Measurements from ENCODE around the gene HOXC9.

Gene HOXC9

DNA sequence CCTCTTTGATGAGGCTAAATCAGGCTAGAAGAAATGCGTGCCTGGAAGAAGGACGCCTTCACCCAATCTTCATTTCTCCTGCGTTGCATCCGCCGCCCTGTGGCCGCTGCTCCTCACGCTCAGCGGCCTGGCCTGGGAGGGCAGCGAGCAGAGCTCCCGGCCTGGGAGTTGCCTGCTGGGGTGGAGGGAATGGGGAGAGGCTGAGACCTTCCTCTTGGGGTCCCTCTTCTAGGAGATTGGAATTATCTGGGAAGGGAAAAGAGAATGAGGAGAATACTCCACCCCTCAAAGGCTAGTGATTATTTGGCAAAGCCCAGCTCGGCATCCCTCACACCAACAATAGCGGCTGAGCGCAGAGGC lies 47.6 kb upstream of the HOXC9 start:
- Histone ChIP-seq H3K27me3 (peaks cover 5 to 67% of the 10 kb centered on the region in 2 donors), H3K27ac (no peak overlapping the region), H3K4me3 (no peak overlapping the region), H3K36me3 (no peaks in the 10 kb centered on the region), H3K4me1 (peaks cover 0 to 19% (median 10%) of the 10 kb centered on the region in 4 donors), H3K9me3 (no peaks in the 10 kb centered on the region)
- no peak for TF ChIP-seq CTCF (IDR thresholded peaks at IDR 0.05)
- intact Hi-C loops (cut with DNase I; ENCODE audit: low total_unique reads), result no loop called here
- DNase-seq, result no peak

DNA sequence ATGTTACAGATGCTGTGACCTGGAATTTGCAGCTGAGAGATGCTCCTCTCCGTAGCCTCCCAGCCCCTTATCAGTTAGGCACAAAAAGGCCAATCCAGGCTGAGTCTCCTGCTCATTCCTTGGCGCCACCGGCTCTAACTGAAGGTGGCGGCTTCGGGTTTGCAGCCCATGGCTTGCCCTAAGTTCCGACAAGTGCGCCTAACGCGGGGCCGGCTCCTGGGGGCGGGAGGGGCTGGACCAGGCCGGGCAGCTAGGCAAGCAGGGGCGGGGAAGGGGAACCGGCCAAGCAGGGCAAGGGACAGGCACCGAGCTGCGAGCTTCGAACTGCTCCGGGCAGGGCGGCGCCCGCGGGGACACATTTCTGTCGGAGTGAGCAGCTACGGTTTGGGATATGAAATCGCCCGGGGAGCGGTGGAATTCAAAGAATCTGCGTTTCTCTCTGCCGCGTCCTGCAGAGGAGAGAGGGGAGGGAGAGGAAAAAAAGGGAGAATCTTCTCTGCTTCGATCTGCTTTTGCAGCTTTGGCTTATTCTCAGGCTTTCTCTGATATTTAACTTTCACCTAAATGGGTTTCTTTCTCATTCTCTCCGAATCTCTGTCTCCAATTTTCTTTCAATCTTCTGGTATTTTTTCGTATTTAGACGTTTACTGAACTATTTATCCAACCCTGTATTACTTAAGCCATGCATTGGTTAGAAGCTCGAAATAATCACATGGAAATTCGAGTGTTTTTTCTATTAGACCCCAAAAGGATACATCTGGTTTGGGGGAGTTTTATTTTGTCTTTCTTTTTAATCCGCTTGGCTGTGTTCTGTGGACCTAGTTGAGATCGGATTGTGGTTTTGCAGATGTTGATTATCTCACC lies 46.9 kb upstream of the HOXC9 start:
- Histone ChIP-seq H3K9me3 (no peaks in the 10 kb centered on the region), H3K27me3 (peaks cover 5 to 72% of the 10 kb centered on the region in 2 donors), H3K4me1 (peaks cover 0 to 19% (median 10%) of the 10 kb centered on the region in 4 donors), H3K4me3 (peak overlapping the region; percentile 11 to 19), H3K27ac (peak overlapping the region in 1 of 2 donors; percentile 28), H3K36me3 (no peaks in the 10 kb centered on the region)
- TF ChIP-seq CTCF (IDR thresholded peaks at IDR 0.05), result no peak
- DNase-seq, result peak in 1 of 2 donors; percentile 62
- intact Hi-C loops (cut with DNase I; ENCODE audit: low total_unique reads), result no loop called here

DNA sequence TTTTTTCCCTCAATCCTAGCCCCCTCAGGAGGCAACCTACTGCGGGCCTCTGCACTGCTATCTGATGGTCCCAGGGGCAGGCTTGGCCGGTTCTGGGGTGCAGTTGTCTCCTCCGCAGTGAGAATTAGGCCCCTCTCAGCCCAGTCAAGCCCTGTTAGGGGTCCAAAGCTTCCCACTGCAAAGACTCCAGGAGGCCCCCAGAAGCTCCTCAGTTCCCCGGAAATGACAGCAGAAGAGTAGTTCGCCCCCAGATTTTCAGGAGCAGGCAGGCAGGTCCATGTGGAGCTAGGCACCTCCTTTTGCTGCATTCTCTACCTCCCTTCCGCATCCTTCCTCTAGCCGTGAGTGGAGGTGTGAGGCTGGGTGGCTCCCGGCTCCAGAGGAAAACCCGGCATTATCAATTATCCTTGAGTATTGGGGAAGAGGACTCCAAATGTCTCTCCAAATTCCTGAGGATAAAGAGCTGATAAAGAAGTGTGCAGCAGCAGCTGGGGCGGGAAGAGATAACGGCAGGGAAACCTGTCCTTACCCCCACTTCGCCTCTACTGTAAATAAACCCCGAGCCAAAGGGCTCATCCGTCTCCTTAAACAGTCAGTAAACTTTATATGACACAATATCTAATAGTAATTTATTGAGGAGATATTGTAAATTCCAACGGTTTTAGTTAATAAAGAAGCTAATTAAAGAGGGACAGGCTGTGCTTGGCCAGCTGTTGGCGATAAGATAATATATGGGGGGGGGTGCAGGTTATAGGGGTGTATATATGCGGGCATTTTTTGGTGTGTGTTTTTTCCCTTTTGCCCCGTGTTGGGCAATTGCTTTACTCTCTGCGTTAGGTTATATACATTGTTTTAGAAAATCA lies 45.9 kb upstream of the HOXC9 start:
- Histone ChIP-seq H3K27ac (no peak overlapping the region), H3K9me3 (no peaks in the 10 kb centered on the region), H3K36me3 (no peaks in the 10 kb centered on the region), H3K4me3 (peak overlapping the region in 1 of 2 donors; percentile 58), H3K4me1 (peaks cover 0 to 19% (median 10%) of the 10 kb centered on the region in 4 donors), H3K27me3 (peaks cover 5 to 72% of the 10 kb centered on the region in 2 donors)
- no peak for DNase-seq
- TF ChIP-seq CTCF (IDR thresholded peaks at IDR 0.05), result no peak
- intact Hi-C loops (cut with DNase I; ENCODE audit: low total_unique reads), result no loop called here

DNA sequence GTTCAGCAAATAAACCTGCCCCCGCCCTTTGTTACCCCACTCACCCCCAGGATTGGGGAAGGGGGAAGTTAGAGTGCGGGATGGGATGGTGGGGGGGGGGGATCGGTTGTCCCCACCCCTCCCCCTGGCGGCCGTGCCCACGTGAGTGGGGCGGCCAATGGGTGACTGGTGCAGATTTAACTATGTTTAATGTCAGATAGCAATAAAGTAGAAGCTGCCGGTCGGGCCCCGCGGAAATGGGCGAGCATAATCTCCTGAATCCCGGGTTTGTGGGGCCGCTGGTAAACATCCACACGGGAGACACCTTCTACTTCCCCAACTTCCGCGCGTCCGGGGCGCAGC lies 45.3 kb upstream of the HOXC9 start, which contains the start of gene HOXC12:
Gene HOXC12, plus strand, starts transcription at position 210 of the 342 bp plus-strand sequence. Its CDS starts 27 bp downstream, at position 237.
- H3K27me3 ChIP-seq, result peaks cover 5 to 70% of the 10 kb centered on the region in 2 donors
- intact Hi-C loops (cut with DNase I; ENCODE audit: low total_unique reads), result no loop called here
- no peaks in the 10 kb centered on the region for H3K9me3 ChIP-seq
- TF ChIP-seq CTCF (IDR thresholded peaks at IDR 0.05), result no peak
- H3K4me3 ChIP-seq, result peak within 1 kb of the TSS; percentile 40 to 58
- DNase-seq, result no peak
- peak within 1 kb of the TSS in 1 of 2 donors; percentile 33 for H3K27ac ChIP-seq
- no peaks in the 10 kb centered on the region for H3K36me3 ChIP-seq
- peaks cover 0 to 19% (median 10%) of the 10 kb centered on the region in 4 donors for H3K4me1 ChIP-seq

- TF ChIP-seq CTCF (IDR thresholded peaks at IDR 0.05), result no peak
- peaks cover 5 to 65% of the 10 kb centered on the region in 2 donors for H3K27me3 ChIP-seq
Observed at GRCh38 chr12:53955036-53955775, 44.8 kb upstream of the HOXC9 start.

More at GRCh38 chr12:53955036-53955775, 44.8 kb upstream of the HOXC9 start:
- peak overlapping the region in 1 of 2 donors; percentile 33 for H3K27ac ChIP-seq
- no peaks in the 10 kb centered on the region for H3K36me3 ChIP-seq
- peaks cover 0 to 19% (median 10%) of the 10 kb centered on the region in 4 donors for H3K4me1 ChIP-seq
- peak in 1 of 2 donors; percentile 60 for DNase-seq
- H3K9me3 ChIP-seq, result no peaks in the 10 kb centered on the region
- intact Hi-C loops (cut with DNase I; ENCODE audit: low total_unique reads), result no loop called here
- H3K4me3 ChIP-seq, result peak overlapping the region; percentile 40 to 58

Data from tibial artery (tissue), 4 donors.